ENCODE data around the gene MAN2A2.

MAN2A2 gene

GRCh38 chr15:90959028-90959595 lies 56.0 kb downstream of the MAN2A2 start:
- no peak for DNase-seq (ENCODE audit: low read depth in 2 of 3, low spot score in 1 of 3)

DNA sequence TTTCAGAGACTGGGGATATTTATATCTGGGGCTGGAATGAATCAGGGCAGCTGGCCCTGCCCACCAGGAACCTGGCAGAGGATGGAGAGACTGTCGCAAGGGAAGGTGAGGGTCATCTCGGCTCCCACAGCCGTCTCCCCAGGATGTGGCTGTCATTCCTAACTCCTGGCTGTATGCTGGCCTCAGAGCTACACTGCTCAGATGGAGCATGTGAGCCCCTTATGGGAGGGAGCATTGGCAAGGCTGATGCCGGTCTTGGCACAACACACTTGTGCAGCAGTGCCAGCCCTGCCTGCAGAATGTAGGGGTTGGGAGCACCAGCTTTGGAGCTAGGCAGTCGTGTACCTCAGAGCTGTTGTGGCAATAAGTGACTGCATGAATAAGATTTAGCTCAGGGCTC lies 56.8 kb downstream of the MAN2A2 start:
- DNase-seq (ENCODE audit: low read depth in 2 of 3, low spot score in 1 of 3), result no peak

GRCh38 chr15:90960298-90961091 lies 57.4 kb downstream of the MAN2A2 start:
- no peak for DNase-seq (ENCODE audit: low read depth in 2 of 3, low spot score in 1 of 3)

DNA sequence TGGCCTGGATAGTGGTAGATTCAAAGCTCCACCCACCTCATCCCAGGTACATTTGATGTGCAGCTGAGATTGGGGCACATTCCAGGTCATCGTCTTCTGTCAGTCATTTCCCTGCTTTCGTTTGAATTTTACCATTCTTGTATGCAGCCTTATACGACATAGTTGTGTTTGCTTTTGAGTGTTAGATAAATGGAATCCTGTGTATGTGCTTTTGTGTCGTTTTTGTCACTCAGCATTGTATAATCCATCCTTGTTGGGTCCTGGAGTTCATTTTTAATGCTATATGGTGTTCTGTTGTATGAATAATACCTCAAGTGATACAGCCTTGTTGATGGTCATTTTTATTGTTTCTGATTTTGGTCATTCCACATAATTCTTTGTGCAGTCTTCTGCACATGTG lies 58.9 kb downstream of the MAN2A2 start:
- DNase-seq (ENCODE audit: low read depth in 2 of 3, low spot score in 1 of 3), result no peak

DNA sequence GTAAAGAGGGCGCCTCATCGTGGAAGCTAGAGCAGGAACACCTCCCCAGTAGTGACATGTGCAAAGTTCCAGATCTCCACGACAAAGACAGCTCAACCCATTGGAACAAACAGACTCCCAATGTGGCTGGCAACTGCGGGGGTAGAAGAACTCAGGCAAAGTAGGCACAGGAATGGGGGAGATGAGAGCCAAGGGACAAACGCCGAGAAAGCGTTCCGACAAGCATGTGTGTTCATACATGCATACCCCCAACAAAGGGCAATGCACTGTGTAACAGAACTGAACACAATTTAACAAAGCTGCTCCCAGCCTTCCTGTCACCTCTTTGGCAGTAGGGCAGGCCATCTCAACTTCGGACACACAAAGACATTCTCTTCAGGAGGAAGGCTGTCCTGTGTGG lies 63.2 kb downstream of the MAN2A2 start:
- DNase-seq (ENCODE audit: low read depth in 2 of 3, low spot score in 1 of 3), result no peak

DNA sequence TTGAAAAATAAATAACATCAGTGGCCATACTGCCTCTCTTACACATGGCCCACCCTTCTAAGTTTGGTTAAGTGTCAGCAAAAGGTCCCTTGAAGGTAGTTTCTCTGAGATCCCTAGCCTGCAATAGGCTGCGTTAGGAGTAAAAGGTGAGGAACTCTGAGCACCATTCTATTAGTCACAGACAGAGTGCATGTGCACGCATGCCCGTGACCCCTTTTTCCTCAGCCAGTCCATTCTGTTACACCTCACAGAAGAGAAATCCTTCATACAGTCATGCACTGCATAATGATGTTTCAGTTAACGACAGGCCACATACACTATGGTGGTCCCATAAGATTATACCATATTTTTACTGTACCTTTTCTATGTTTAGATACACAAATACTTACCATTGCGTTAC lies 64.1 kb downstream of the MAN2A2 start:
- no peak for DNase-seq (ENCODE audit: low read depth in 2 of 3, low spot score in 1 of 3)

- no peak for DNase-seq (ENCODE audit: low read depth in 2 of 3, low spot score in 1 of 3)
Observed at GRCh38 chr15:90968434-90968833, 65.3 kb downstream of the MAN2A2 start.

GRCh38 chr15:90970274-90970673 lies 67.2 kb downstream of the MAN2A2 start:
- DNase-seq (ENCODE audit: low read depth in 2 of 3, low spot score in 1 of 3), result no peak

DNA sequence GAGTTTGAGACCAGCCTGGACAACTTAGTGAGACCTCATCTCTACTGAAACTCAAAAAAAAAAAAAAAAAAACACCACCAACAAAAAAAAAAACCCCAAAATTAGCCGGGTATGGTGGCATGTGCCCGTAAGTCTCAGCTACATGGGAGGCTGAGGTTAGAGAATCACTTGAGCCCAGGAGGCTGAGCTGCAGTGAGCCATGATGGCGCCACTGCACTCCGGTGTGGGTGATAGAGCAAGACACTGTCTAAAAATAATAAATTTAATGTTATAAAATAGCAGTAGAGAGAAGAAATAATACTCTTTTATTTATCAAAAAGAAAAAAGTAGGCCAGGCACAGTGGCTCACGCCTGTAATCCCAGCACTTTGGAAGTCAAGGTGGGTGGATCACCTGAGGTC lies 69.0 kb downstream of the MAN2A2 start:
- no peak for DNase-seq (ENCODE audit: low read depth in 2 of 3, low spot score in 1 of 3)
